Hepatocyte (in vitro differentiated cells): ENCODE results near the gene PREX1.

Source experiments
- EZH2phosphoT487 ChIP-seq: fragments of 200-600 bp; sonication (generic); IDR thresholded peaks from one replicate; pipeline ENCODE4 v1.6.1; 2018; ENCODE audit warnings: antibody characterized with exemption, mild to moderate bottlenecking, low read depth, moderate library complexity; ENCODE audit not compliant: unreplicated experiment, severe bottlenecking
- TF ChIP-seq, protein P1 (sequence below): fragments of 200-600 bp; sonication (generic); IDR thresholded peaks from 2 replicates; pipeline ENCODE4 v1.5.1; 2016; ENCODE audit warnings: antibody characterized with exemption, mild to moderate bottlenecking; ENCODE audit not compliant: poor library complexity

- TF ChIP-seq, protein P1, sequence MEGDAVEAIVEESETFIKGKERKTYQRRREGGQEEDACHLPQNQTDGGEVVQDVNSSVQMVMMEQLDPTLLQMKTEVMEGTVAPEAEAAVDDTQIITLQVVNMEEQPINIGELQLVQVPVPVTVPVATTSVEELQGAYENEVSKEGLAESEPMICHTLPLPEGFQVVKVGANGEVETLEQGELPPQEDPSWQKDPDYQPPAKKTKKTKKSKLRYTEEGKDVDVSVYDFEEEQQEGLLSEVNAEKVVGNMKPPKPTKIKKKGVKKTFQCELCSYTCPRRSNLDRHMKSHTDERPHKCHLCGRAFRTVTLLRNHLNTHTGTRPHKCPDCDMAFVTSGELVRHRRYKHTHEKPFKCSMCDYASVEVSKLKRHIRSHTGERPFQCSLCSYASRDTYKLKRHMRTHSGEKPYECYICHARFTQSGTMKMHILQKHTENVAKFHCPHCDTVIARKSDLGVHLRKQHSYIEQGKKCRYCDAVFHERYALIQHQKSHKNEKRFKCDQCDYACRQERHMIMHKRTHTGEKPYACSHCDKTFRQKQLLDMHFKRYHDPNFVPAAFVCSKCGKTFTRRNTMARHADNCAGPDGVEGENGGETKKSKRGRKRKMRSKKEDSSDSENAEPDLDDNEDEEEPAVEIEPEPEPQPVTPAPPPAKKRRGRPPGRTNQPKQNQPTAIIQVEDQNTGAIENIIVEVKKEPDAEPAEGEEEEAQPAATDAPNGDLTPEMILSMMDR: no peak
- no peak for TF ChIP-seq EZH2phosphoT487
Observed at GRCh38 chr20:48583801-48584200, 244.0 kb downstream of the PREX1 start.
